Urothelium cell line (cell line): ENCODE data around the gene DHCR24.

Source experiments
- DNase-seq: peaks from one replicate; pipeline ENCODE4 v3.0.0; 2011; ENCODE audit warnings: low spot score, mixed read lengths
- FAIRE-seq: peaks from 2 replicates; lab custom pipeline; 2011; peaks lifted over from hg19 to GRCh38; lab: Jason Lieb, UNC

The DHCR24 gene

GRCh38 chr1:54819733-54820132 is 67.3 kb downstream of the DHCR24 start:
- FAIRE-seq: no peak

GRCh38 chr1:54819195-54819536 is 67.8 kb downstream of the DHCR24 start:
- FAIRE-seq (no peak), DNase-seq (no peak)

More at GRCh38 chr1:54819733-54820132, 67.3 kb downstream of the DHCR24 start:
- DNase-seq: no peak

GRCh38 chr1:54818461-54819194 is 68.4 kb downstream of the DHCR24 start:
- FAIRE-seq: no peak
- DNase-seq: no peak

GRCh38 chr1:54816951-54817350 is 70.0 kb downstream of the DHCR24 start:
- no peak for DNase-seq
- FAIRE-seq: no peak

- FAIRE-seq: no peak
- no peak for DNase-seq
Measured at GRCh38 chr1:54816130-54816529, 70.9 kb downstream of the DHCR24 start.

GRCh38 chr1:54815086-54815876 is 71.7 kb downstream of the DHCR24 start:
- FAIRE-seq (no peak), DNase-seq (no peak)

GRCh38 chr1:54814571-54814970 is 72.4 kb downstream of the DHCR24 start:
- DNase-seq (no peak), FAIRE-seq (no peak)

- FAIRE-seq (no peak), DNase-seq (no peak)
Measured at GRCh38 chr1:54814126-54814498, 72.9 kb downstream of the DHCR24 start.

GRCh38 chr1:54813485-54814125 is 73.4 kb downstream of the DHCR24 start:
- FAIRE-seq (no peak), DNase-seq (no peak)

GRCh38 chr1:54812801-54813484 is 74.1 kb downstream of the DHCR24 start:
- FAIRE-seq (no peak), DNase-seq (no peak)

- FAIRE-seq: no peak
Measured at GRCh38 chr1:54811739-54812655, 75.0 kb downstream of the DHCR24 start.

GRCh38 chr1:54811066-54811465 is 75.9 kb downstream of the DHCR24 start:
- FAIRE-seq (no peak), DNase-seq (no peak)

More at GRCh38 chr1:54811739-54812655, 75.0 kb downstream of the DHCR24 start:
- no peak for DNase-seq

- peak; percentile 68 for FAIRE-seq
- peak; percentile 87 for DNase-seq
Measured at GRCh38 chr1:54810153-54810942, 76.6 kb downstream of the DHCR24 start.

- no peak for DNase-seq
- no peak for FAIRE-seq
Measured at GRCh38 chr1:54809496-54810074, 77.4 kb downstream of the DHCR24 start.

- no peak for DNase-seq
- no peak for FAIRE-seq
Measured at GRCh38 chr1:54808443-54809207, 78.4 kb downstream of the DHCR24 start.

GRCh38 chr1:54807756-54808155 is 79.2 kb downstream of the DHCR24 start:
- DNase-seq (no peak), FAIRE-seq (no peak)

- DNase-seq: no peak
- FAIRE-seq: peak; percentile 35
Measured at GRCh38 chr1:54806931-54807611, 79.9 kb downstream of the DHCR24 start.

- FAIRE-seq (no peak), DNase-seq (no peak)
Measured at GRCh38 chr1:54805981-54806381, 81.0 kb downstream of the DHCR24 start.
